CD4-positive, alpha-beta T cell treated with Interleukin-15 for 4 hours (primary cell): ENCODE results near the gene CLCN5.

Experiments
- DNase-seq: peaks from one replicate; pipeline ENCODE4 v3.0.0-alpha.2; 2020; ENCODE audit warnings: low spot score

The CLCN5 gene

GRCh38 chrX:49922291-49923241 is at the start of gene CLCN5:
CLCN5 (plus strand) TSS chrX:49922596; CDS start chrX:49925299, 2,703 bp downstream.
- peak; percentile 96 for DNase-seq

GRCh38 chrX:49876750-49877149 is 45.6 kb upstream of the CLCN5 start:
- peak; percentile 30 for DNase-seq

- no peak for DNase-seq
Observed at GRCh38 chrX:49877397-49878101, 44.8 kb upstream of the CLCN5 start.

DNA sequence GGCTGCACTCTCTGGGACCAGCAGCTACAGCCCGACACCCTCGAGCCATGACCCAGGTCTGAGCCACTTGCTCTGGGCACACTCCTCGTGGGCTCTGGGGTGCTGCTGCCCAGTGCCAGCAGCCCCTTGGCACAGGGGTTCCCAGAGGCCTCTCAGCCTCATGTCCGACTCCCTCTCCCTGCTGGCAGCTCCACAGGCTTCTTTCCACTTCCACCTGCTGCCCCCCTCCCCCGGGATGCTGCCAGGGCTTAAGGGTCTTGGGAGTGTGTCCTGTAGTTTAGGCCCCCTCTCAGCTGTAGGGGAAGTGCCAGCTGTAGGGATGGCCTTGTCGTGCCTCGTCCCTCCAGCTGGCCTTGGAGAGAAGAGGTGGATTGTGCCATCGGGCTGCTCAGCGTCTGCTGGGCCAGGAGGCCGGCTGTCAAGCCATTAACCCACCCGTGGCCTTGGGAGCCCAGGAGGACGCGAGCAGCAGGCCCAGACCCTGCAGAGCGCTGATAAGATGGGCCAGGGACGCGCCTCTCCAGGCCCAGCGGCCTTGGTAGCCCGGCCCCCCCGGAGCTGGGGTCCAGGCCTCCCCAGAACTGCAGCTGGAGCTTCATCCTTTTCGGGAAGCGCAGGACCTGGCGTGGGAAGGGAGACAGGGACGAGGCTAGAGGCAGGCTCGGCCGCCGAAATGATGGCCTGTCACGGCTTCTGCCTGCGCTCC is 44.1 kb upstream of the CLCN5 start:
- no peak for DNase-seq

GRCh38 chrX:49878834-49879655 is 43.4 kb upstream of the CLCN5 start, which contains the start of gene USP27X:
USP27X (plus strand) TSS chrX:49879484; CDS start chrX:49880308, 824 bp downstream.
- DNase-seq, result peak; percentile 81

DNA sequence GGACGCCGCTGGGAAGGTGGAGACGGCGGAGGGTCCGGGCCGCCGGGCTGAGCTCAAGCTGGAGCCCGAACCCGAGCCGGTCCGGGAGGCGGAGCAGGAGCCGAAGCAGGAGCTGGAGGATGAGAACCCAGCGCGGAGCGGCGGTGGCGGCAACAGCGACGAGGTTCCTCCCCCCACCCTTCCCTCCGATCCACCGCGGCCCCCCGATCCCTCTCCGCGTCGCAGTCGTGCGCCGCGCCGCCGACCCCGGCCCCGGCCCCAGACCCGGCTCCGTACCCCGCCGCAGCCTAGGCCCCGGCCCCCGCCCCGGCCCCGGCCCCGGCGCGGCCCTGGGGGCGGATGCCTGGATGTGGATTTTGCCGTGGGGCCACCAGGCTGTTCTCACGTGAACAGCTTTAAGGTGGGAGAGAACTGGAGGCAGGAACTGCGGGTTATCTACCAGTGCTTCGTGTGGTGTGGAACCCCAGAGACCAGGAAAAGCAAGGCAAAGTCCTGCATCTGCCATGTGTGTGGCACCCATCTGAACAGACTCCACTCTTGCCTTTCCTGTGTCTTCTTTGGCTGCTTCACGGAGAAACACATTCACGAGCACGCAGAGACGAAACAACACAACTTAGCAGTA is 42.6 kb upstream of the CLCN5 start:
- DNase-seq, result no peak

DNA sequence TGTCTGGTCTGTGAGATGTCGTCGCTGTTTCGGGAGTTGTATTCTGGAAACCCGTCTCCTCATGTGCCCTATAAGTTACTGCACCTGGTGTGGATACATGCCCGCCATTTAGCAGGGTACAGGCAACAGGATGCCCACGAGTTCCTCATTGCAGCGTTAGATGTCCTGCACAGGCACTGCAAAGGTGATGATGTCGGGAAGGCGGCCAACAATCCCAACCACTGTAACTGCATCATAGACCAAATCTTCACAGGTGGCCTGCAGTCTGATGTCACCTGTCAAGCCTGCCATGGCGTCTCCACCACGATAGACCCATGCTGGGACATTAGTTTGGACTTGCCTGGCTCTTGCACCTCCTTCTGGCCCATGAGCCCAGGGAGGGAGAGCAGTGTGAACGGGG is 41.7 kb upstream of the CLCN5 start:
- DNase-seq, result no peak

DNA sequence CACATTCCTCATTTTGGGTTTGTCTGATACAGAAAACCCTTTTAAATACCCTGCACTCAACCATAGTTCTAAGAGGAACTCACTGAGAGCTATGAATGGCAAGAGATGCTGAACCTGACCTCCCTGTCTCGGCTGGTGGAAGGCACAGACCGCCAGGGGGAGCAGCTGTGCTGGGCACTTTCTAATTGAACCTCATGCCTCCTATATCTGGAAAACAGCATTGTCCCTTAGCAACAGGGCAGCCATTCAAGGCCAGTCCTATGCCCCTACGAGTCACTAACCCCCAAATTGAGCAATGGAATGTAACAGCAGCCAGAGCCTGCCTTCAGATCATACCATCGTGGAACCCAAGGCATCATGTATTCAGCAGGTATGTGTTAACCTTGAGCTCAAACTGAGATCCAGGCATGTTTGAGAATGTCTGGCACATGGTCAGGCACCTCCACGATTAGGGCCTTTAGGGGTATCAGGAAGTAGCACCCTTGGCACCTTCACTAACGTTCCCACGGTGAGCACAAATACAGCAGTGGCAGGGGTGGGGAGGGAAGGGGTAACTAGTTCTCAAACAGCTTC is 38.0 kb upstream of the CLCN5 start:
- peak; percentile 52 for DNase-seq

DNA sequence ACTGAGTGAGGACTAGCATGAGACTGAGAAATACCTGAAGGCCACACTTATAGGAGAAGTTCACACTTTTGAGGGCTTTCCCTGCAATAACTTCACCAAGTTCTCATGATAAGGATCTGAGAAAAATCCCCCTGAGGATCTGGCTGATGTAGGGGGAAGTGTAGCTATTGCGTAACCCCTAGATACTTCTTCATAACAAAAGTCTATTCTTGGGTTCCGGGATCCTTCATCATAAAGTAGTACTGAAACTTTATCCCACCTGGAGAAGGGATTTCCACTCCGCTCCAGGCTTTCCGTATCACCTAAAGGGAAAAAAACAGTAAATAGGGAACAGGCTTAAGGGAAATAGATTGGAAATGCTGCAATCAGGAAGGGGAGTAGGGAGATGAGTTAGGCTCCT is 29.9 kb upstream of the CLCN5 start:
- no peak for DNase-seq

- DNase-seq, result no peak
Observed at GRCh38 chrX:49896951-49897350, 25.4 kb upstream of the CLCN5 start.

DNA sequence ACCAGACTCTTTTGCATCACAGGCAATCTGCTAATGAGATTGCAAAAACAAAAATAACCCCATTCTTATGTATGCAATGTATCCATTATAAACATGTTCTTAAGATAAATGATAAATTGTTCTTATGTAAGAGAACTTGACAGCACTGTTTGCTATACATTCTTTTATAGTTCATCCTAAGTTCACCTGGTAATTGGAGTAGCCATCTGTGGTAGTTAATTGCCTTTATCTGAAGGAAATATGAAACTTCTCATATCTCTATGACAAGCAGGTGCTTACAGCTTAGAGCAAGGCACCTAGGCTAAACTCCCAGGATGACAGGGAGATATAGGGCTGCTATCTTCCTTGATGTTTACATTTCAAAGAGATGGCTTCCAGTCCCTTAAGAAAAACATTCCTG is 21.3 kb upstream of the CLCN5 start:
- DNase-seq, result no peak

DNA sequence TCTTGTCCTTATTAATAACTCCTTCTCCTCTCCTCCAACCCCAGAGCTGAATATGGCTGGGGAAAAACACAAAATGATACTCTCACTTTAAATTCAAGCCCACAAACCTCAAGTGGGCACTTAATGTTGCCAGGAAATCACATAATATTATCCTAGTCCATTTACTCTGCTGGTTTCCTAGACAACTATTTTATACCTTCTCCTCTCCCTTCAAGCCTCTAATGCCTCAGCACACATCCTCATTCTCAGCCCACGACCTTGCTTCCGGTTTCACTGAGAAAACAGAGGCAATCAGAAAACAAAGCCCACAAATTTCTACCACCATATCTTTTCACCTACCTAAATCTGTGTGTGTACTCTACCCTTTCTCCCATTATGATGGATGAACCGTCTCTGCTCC is 12.1 kb upstream of the CLCN5 start:
- DNase-seq, result no peak

DNA sequence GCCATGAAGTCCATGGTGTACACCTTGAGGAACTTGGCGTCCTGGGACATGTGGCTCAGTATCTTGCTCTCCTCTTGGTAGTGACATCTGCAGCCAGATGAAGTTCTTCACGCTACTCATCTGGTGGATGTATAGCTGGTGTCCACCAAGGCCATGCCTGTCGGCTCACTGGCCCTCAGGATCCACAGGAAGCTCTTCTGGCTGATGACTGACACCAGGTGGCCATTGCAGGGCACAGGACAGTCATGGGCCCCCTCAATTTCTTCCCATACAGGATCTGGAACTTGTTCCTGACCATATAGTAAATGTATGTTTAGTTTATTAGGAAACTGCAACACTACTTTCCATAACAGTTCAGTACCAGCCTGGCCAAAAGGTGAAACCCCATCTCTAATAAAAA is 10.3 kb upstream of the CLCN5 start:
- DNase-seq, result no peak

GRCh38 chrX:49912861-49913260 is 9.5 kb upstream of the CLCN5 start:
- no peak for DNase-seq

DNA sequence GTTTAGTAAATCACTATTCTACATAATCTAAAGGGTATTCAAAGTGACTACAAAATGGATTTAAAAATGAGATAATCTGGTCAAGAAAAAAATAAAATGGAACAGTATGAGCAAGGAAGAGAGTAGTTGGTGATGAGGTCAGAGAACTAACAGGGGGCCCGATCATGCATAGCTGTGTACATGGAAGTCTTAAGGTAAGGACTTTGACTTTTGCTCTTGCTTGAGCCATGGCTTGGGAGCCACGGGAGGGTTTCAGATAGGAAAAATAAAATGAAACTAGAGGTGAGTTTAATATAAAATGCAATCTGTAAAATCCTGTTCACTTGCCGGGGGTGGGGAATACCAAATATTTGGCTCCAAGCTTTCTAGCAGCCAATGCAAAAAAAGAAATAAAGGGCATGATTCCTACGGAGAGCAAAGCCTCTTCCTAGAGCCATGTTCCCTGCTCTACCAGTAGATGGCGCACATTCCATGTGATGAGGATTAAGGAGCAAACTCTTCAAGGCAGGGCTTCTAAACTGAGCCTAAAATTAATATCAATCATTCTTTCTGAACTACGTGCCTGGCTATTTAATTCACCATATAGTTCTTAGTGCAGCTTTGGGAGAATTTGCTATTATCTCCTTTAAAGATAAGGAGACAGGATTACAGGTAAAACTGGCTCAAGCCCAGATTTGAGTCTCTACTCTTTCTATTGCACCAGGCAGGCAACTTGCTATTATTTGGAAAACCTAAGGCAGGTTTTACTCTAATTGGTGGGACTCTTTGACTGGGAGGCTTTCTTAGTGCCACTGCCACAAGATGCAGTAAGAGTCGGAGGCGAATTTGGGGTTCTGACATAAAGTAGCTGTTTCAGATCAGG is 6.8 kb upstream of the CLCN5 start:
- DNase-seq, result peak; percentile 61

GRCh38 chrX:49919617-49920016 is 2.8 kb upstream of the CLCN5 start:
- DNase-seq, result peak; percentile 16

- no peak for DNase-seq
Observed at GRCh38 chrX:49921109-49921508, 1.3 kb upstream of the CLCN5 start.

DNA sequence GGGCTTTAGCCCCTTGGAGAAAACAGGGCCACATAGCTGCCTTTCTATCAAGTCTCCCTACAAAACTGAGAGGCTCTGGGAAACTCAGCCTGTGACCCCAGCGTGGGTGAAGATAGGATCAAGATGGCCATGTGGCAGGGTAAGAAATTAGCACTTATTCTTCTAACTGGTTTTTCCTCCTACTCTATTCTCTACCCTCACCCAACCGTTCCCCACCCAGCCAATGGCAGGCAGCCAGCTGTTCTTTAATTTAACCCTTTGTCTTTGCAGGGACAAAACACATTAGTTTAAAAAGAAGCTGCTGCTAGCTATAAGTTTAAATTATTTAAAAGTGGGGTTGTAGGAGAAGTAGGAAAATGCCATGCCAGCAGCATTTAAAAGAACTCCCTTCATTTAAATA is 2.8 kb downstream of the CLCN5 start:
- DNase-seq, result no peak

DNA sequence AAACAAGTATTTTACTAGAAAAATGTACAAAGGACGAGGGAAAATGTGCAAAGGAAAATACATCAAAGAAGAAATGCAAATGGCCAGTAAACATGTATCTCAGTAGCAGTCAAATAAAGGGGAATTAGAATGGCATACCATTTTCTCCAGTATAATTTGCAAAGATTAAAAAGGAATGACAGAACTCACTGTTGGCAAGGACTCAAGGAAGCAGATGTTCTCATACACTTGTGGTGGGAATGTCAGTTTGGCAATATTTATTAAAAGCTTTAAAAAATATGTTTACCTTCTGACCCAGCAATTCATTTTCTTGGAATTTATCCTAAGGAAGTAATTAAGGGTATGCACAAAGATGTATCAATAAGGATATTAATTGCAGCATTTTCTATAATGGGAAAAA is 7.6 kb downstream of the CLCN5 start:
- no peak for DNase-seq

DNA sequence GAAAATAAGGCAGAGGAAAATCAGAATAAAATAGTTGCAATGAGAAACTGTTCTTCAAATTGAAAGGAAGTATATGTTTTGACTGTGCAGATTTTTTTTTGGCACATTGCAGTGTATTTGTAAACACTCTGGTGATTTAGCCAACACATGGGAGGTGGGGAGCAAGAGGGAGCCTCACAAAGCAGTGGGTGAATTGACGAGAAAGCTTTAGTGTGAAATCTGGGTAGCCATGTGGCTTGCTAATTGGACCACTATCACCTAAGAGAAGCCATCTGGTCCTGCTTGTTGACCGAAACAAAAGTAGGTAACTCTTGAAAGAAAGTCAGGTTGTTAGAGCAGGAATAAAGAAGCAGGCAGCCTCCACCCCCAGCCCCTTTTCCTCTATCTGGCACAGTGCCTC is 10.4 kb downstream of the CLCN5 start:
- no peak for DNase-seq
